T-helper 2 cell treated with Interferon-gamma antibody and Interleukin-4, amounts not matched to agents 100 ng/mL and 5 ng/mL, for 36 hours (primary cell): Measurements from ENCODE around the gene RBCK1. TPM values are rescaled to one million over a fixed set of nuclear protein-coding genes. Genes with fewer than 3 reads are reported as not detected.

Source experiments
- intact Hi-C: fragments of 100-400 bp; cut with micrococcal nuclease; formaldehyde crosslinking; loops from one replicate; pipeline ENCODE4 v1.15.1; 2023
- total RNA-seq: library from RNA; stranded (reverse); gene quantifications from 2 replicates; pipeline ENCODE4 v1.2.3, GENCODE V29; 2022

RBCK1 gene
- total RNA-seq, 1 donor from 2014 or later: 118 TPM

GRCh38 chr20:416950-417800 lies 9.1 kb downstream of the RBCK1 start:
- intact Hi-C loops: no loop called here

GRCh38 chr20:417801-418342 lies 9.8 kb downstream of the RBCK1 start:
- intact Hi-C loops: no loop called here

DNA sequence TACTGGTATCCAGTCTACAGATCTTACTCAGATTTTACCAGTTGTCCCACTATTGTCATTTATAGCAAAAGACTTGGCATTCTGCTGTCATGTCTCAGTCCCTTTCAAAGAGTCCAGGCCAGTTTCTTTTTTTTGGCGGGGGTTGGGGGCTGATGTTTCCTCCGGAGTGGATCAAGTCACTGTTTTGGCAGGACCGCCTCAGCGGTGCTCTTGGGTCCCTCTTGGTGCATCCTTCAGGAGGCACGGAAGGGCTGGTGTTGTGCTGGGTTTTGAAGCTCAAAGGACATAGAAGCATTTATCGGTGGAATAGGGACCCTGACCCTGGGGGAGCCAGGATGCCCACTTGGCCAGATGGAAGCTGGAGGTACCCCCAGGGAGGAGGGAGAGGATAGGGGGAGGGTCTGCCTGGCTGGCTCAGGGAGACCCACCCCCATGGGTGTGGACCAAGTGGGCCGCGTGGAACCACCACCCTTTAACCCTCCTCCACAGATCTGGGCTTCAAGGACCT lies 10.8 kb downstream of the RBCK1 start:
- intact Hi-C loops: no loop called here

GRCh38 chr20:419556-420165 lies 11.6 kb downstream of the RBCK1 start:
- intact Hi-C loops: loop anchor here (5.0 kb wide), 1 partner anchor 57 kb away; no protein-coding TSS in a partner anchor

GRCh38 chr20:420166-420620 lies 12.1 kb downstream of the RBCK1 start:
- intact Hi-C loops: loop anchor here (5.0 kb wide), 1 partner anchor 58 kb away; no protein-coding TSS in a partner anchor

GRCh38 chr20:420721-421574 lies 12.8 kb downstream of the RBCK1 start:
- intact Hi-C loops: loop anchor here (5.0 kb wide), 1 partner anchor 59 kb away; no protein-coding TSS in a partner anchor

DNA sequence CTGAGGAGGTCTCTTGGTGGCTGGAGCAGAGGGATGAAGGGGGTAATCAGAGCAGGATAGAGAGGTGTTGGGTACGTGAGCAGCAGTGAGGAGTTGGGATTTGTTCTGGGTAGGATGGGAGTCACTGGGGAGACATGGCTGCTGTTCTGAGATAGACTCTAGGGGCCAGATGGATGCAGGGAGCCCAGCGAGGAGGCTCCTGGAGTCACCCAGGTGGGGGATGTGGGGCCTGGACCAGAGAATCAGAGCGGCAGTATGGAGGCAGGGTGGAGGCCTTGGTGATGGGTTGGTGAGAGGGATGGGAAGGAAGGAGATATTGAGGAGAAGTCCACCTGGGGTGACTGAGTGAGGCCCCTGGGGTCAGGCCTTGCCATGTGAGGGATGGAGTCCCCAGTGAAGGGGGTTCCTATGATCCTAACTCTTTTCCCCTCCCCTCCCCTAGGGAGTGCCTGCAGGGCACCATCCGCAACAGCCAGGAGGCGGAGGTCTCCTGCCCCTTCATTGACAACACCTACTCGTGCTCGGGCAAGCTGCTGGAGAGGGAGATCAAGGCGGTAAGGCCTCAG lies 13.7 kb downstream of the RBCK1 start:
- intact Hi-C loops: loop anchor here (5.0 kb wide), 1 partner anchor 59 kb away; no protein-coding TSS in a partner anchor

GRCh38 chr20:426566-426965 lies 18.5 kb downstream of the RBCK1 start:
- intact Hi-C loops: no loop called here

DNA sequence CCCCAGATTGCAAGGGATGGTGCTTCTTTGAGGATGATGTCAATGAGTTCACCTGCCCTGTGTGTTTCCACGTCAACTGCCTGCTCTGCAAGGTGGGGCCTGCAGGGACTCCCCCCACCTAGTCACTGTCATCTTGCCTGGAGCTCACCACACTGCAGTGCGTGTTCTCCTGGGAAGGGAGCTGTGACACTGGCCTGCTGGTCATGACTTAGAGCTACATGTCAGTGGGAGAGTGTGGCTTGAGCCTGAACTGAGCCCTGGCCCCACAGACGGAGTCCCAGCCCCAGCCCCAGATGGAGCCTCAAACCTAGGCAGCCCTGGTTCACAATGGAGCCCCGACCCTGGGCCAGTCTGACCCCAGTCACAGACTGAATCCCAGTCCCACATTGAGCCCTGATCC lies 19.3 kb downstream of the RBCK1 start:
- intact Hi-C loops: no loop called here

DNA sequence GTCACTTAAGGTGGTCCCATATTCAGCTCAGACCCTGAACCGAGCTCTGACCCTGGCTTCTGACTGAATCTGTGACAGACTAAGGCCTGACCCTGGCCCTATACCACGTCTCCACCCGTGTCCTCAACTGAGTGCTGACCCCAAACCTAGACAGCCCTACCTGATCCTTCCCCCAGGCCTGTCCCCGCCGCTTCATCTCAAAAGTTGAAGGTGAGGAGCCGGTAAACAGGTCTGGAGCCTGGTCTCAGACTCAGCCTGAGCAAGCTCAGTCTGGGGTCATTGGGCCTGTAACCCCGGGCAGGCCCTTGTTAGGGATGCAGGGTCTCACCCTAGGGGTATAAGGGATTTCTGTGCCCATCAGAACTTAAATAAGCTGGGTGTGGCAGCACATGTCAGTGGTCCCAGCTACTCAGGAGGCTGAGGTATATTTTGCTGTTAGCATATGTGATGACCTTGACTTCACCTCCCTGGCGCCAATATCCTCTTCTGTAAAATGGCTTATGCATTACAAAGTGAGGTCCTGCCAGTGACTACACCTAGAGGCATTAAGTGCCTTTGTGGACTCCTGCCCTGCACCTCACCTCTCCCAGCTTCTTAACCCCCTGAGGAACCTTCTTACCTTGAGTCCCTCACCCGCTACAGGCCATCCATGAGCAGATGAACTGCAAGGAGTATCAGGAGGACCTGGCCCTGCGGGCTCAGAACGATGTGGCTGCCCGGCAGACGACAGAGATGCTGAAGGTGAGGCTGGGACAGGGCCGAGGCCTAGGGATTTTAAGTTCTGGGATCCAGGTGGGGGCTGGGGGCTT lies 20.0 kb downstream of the RBCK1 start:
- intact Hi-C loops: no loop called here

DNA sequence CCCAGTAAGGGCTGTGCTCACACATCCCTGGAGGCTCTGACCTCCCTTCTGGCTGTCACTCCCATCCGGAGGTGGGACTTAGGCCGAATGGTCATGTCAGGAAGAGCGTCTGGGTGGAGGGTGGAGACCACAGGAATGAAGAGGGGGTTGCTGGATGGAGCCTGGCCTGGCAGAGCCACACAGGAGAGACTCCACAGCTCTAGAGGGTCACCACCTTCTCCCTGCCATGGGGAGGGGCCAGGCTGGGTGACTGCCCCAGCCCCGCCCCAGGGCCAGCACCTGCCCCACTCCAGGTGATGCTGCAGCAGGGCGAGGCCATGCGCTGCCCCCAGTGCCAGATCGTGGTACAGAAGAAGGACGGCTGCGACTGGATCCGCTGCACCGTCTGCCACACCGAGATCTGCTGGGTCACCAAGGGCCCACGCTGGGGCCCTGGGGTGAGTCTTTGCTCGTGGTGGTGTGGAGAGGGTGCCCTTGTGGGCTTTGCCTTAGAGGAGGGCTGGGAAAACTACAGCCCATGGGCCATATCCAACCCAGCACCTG lies 20.6 kb downstream of the RBCK1 start:
- intact Hi-C loops: no loop called here

DNA sequence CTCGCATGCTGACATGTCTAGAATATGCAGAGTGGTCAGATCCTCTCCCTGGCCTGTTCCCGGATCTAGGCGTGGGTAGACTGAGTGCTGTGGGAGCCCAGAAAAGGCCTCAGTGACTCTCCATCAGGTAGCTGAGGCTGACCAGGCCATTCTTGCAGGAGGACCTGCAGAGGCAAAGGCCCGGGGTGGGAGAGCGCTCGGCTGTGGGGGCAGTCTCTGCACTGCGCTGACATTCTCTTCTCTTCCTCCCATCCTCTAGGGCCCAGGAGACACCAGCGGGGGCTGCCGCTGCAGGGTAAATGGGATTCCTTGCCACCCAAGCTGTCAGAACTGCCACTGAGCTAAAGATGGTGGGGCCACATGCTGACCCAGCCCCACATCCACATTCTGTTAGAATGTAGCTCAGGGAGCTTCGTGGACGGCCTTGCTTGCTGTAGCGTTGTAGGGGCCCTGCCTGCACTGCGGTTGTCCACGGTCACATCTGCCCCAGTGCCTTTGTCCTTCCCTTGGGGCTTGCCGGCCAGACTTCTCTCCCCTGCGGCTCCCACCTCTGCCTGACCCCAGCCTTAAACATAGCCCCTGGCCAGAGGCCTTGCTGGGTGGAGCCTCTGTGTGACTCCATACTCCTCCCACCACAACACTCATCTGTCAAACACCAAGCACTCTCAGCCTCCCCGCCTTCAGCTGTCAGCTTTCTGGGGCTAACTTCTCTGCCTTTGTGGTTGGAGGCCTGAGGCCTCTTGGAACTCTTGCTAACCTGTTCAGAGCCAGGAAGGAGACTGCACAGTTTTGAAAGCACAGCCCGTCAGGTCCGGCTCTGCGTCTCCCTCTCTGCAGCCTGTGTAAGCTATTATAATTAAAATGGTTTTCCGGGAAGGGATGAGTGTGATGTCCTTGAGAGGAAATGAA lies 22.2 kb downstream of the RBCK1 start:
- intact Hi-C loops: no loop called here

DNA sequence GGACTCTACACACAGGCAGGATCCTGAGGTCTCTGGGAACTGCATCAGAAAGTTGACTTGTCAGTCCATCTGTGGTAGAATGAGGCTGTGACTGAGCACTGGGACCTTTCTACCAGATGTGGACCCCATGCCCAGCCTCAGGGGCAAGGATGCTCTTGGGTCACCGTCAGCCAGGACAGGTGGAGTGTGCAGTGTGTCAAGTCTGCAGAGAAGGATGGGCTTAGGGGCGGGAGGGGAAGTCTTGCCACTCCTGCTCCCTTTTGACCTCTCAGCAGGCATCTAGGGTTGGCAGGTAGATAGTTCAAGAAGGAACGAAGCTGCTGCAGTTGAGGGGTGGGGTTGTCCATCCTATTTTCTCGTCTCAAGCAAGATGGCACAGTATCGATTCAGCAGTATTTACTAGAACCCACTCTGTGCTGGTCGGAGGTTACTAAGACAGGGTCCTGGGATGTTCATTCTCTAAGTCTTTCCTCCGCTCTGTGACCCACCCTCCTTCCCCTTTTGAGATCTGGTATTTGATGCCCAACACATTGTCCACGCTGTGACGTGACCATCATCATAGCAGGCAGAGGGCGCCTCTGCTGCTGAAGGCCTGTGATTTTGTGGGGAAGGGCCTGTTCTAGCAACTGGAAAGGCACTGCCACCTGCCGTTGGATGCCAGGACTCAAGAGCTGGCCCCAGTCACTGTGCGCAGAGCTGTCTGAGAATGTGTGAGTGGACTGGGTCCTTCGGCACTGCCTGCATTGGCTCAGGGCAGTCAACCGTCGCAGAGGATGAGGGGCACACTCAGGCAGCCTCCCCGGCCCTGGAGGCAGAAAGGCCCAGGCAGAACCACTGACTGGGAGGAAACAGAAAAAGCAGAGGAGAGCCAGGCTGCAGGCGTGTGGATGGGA lies 23.2 kb downstream of the RBCK1 start:
- intact Hi-C loops: loop anchor here (1.0 kb wide), 1 partner anchor 77 kb away; no protein-coding TSS in a partner anchor

DNA sequence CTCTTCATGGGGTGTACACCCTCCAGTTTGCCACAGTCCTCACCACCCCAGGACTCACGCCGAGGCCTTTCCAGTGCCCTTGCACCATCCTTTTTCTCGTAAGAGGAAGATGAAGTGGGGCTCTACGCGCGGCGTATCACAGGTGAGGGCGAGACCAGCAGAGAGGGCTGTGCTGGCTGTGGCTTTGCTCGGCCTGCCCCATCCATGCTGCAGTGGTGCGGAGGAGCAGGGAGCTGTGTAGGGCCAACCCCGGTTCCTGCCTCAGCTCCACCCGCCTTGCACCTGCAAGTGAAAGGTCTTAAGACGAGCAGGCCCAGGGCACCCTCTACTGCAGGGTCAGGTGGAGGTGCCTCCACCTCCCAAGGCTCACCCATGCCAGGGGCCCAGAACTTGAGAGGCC lies 24.1 kb downstream of the RBCK1 start:
- intact Hi-C loops: no loop called here

DNA sequence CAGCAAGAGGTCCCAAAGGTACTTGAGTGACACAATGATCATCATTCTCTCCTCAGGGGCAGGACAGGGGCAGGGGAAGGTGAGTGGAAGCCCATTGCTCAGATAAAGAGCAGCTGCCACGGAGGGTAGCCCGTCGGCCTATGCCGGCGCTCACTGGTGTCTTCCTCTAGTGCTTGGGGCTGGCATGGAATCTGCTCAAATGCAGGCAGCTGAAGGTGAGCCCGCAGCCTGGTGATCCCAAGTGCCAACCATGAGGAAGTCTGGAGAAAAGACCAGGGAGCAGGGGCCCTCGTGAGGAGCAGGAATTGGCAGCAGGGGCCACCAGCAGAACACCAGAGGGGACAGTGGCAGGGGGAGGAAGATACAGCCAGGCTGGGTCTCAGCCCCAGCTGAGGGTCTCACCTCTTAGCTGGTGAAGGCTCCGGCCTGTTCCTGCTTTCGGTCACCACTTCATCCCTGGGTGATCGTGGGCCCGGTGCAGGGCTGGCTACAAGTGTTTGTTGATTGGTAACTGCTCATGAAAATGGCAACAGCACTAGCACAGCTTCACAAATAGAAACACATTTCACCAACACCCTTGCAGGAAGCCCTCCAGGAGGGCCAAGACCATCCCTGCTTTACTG lies 24.7 kb downstream of the RBCK1 start:
- intact Hi-C loops: loop anchor here (1.0 kb wide), 1 partner anchor 24 kb away; the partner anchor contains the start of gene RBCK1

- intact Hi-C loops: loop anchor here (1.0 kb wide), 1 partner anchor 25 kb away; the partner anchor contains the start of gene RBCK1
Observed at GRCh38 chr20:433300-433975, 25.3 kb downstream of the RBCK1 start.
